ENCODE data around the gene SEC14L3.

SEC14L3 gene

GRCh38 chr22:30503551-30503950 is 31.7 kb upstream of the SEC14L3 start:
- H3K27me3 ChIP-seq (replicated peaks; ENCODE audit: control insufficient read depth, insufficient read depth, low read length), result no peaks in the 10 kb centered on the region
- no peak for DNase-seq (ENCODE audit: extremely low read depth, insufficient read length)
- no peaks in the 10 kb centered on the region for H3K36me3 ChIP-seq (ENCODE audit: control insufficient read depth, insufficient read depth, low read length)
- TF ChIP-seq CTCF (IDR thresholded peaks at IDR 0.05; ENCODE audit: insufficient read depth, low read length, poor library complexity, severe bottlenecking), result no peak
- no peak overlapping the region for H3K4me3 ChIP-seq (replicated peaks; ENCODE audit: low read depth, low read length)

GRCh38 chr22:30502911-30503310 is 31.1 kb upstream of the SEC14L3 start:
- no peaks in the 10 kb centered on the region for H3K27me3 ChIP-seq (replicated peaks; ENCODE audit: control insufficient read depth, insufficient read depth, low read length)
- H3K36me3 ChIP-seq (ENCODE audit: control insufficient read depth, insufficient read depth, low read length), result no peaks in the 10 kb centered on the region
- no peak overlapping the region for H3K4me3 ChIP-seq (replicated peaks; ENCODE audit: low read depth, low read length)
- DNase-seq (ENCODE audit: extremely low read depth, insufficient read length), result no peak
- no peak for TF ChIP-seq CTCF (IDR thresholded peaks at IDR 0.05; ENCODE audit: insufficient read depth, low read length, poor library complexity, severe bottlenecking)

- no peaks in the 10 kb centered on the region for H3K27me3 ChIP-seq (replicated peaks; ENCODE audit: control insufficient read depth, insufficient read depth, low read length)
- TF ChIP-seq CTCF (IDR thresholded peaks at IDR 0.05; ENCODE audit: insufficient read depth, low read length, poor library complexity, severe bottlenecking), result no peak
Observed at GRCh38 chr22:30502153-30502552, 30.3 kb upstream of the SEC14L3 start.

GRCh38 chr22:30500628-30501027 is 28.8 kb upstream of the SEC14L3 start:
- TF ChIP-seq CTCF (IDR thresholded peaks at IDR 0.05; ENCODE audit: insufficient read depth, low read length, poor library complexity, severe bottlenecking), result no peak
- no peaks in the 10 kb centered on the region for H3K36me3 ChIP-seq (ENCODE audit: control insufficient read depth, insufficient read depth, low read length)
- DNase-seq (ENCODE audit: extremely low read depth, insufficient read length), result no peak
- H3K27me3 ChIP-seq (replicated peaks; ENCODE audit: control insufficient read depth, insufficient read depth, low read length), result no peaks in the 10 kb centered on the region
- no peak overlapping the region for H3K4me3 ChIP-seq (replicated peaks; ENCODE audit: low read depth, low read length)

More at GRCh38 chr22:30502153-30502552, 30.3 kb upstream of the SEC14L3 start:
- Histone ChIP-seq H3K36me3 (ENCODE audit: control insufficient read depth, insufficient read depth, low read length) (no peaks in the 10 kb centered on the region), H3K4me3 (replicated peaks; ENCODE audit: low read depth, low read length) (no peak overlapping the region)
- no peak for DNase-seq (ENCODE audit: extremely low read depth, insufficient read length)

GRCh38 chr22:30497466-30498150 is 25.8 kb upstream of the SEC14L3 start:
- H3K27me3 ChIP-seq (replicated peaks; ENCODE audit: control insufficient read depth, insufficient read depth, low read length), result no peaks in the 10 kb centered on the region; the same call in 1 of the 2 replicates
- H3K4me3 ChIP-seq (replicated peaks; ENCODE audit: low read depth, low read length), result no peak overlapping the region
- no peak for DNase-seq (ENCODE audit: extremely low read depth, insufficient read length)
- no peaks in the 10 kb centered on the region for H3K36me3 ChIP-seq (ENCODE audit: control insufficient read depth, insufficient read depth, low read length)
- TF ChIP-seq CTCF (IDR thresholded peaks at IDR 0.05; ENCODE audit: insufficient read depth, low read length, poor library complexity, severe bottlenecking), result no peak

All from GM06990 (cell line).